HepG2 (cell line): ENCODE results near the gene DNASE2. TPM values are rescaled to one million over a fixed set of nuclear protein-coding genes. Genes with fewer than 3 reads are reported as not detected.

Experiments used
- ATAC-seq: fragments of 200-7000 bp; cut with Tn5 transposase; 3 replicates; pipeline ENCODE4 v1.9.1; 2020; ENCODE audit warnings: mild to moderate bottlenecking, moderate library complexity
- BruUV-seq: library from RNA; stranded (reverse); fragments of 400-500 nt; replicated peaks from 2 replicates; lab custom pipeline; 2021; lab: Mats Ljungman, UMichigan
- CTCF ChIA-PET: fragments of 300-600 bp; formaldehyde crosslinking; extraction: SDS; loops from one replicate; lab custom pipeline; 2021; ENCODE audit warnings: low total read pairs, inconsistent platforms, low intra/inter-chr PET ratio; lab: Yijun Ruan, JAX
- POLR2A ChIA-PET: fragments of 350-600 bp; sonication (Branson Sonifier 250); formaldehyde crosslinking; loops from one replicate; lab custom pipeline; 2020; ENCODE audit warnings: antibody characterized with exemption, inconsistent platforms; lab: Yijun Ruan, JAX
- DNase-seq: peaks from one replicate; pipeline ENCODE4 v3.0.0-alpha.2; 2015; ENCODE audit warnings: low spot score
- FAIRE-seq: peaks from 3 replicates; lab custom pipeline; 2011; peaks lifted over from hg19 to GRCh38; lab: Jason Lieb, UNC
- H2AFZ ChIP-seq: one replicate; pipeline ENCODE4 v1.6.1; 2011; ENCODE audit warnings: low read length, inconsistent platforms
- H3K27ac ChIP-seq: fragments of 300-600 bp; 3 replicates; pipeline ENCODE4 v1.8.0; 2011; ENCODE audit warnings: mixed run types, mild to moderate bottlenecking, mixed read lengths, low read length, inconsistent platforms; ENCODE audit not compliant: insufficient read depth; ENCODE audit errors: extremely low read length
- H3K27me3 ChIP-seq, 2 experiments: fragments of 200-600 bp in 1 of 2; 2 replicates in 1 of 2; 3 replicates in 1 of 2; pipeline versions ENCODE4 v1.6.0 to v1.8.0; 2011; ENCODE audit warnings: low read length in 2 of 2, mild to moderate bottlenecking in 2 of 2, moderate library complexity in 2 of 2, inconsistent platforms in 1 of 2; ENCODE audit not compliant: insufficient read depth in 2 of 2, control insufficient read depth in 1 of 2
- H3K36me3 ChIP-seq, 2 experiments: fragments of 200-600 bp in 1 of 2; replicated peaks in 1 of 2; 2 replicates in 1 of 2; 3 replicates in 1 of 2; pipeline versions ENCODE4 v1.5.1 to v1.8.0; 2011; ENCODE audit warnings: low read length in 2 of 2, inconsistent platforms in 1 of 2; ENCODE audit not compliant: insufficient read depth in 2 of 2, control insufficient read depth in 1 of 2
- H3K4me1 ChIP-seq: 2 replicates; pipeline ENCODE4 v1.5.1; 2012; ENCODE audit warnings: low read length, inconsistent platforms; ENCODE audit not compliant: insufficient read depth
- H3K4me2 ChIP-seq: 2 replicates; pipeline ENCODE4 v1.6.0; 2011; ENCODE audit warnings: low read depth, low read length, inconsistent platforms
- H3K4me3 ChIP-seq, 3 experiments: fragments of 200-600 bp in 1 of 3; sonication (generic), shearing (Covaris generic) in 1 of 3; replicated peaks in 1 of 3; 2 replicates each; pipeline ENCODE4 v1.5.1; 2011 to 2016; ENCODE audit warnings: low read length in 3 of 3, inconsistent platforms in 2 of 3, low read depth in 2 of 3, mild to moderate bottlenecking in 2 of 3, control low read depth in 1 of 3, mixed read lengths in 1 of 3; ENCODE audit not compliant: insufficient read depth in 1 of 3
- H3K79me2 ChIP-seq: one replicate; pipeline ENCODE4 v1.6.1; 2011; ENCODE audit warnings: low read length, inconsistent platforms; ENCODE audit not compliant: insufficient read depth
- H3K9ac ChIP-seq: 2 replicates; pipeline ENCODE4 v1.6.0; 2011; ENCODE audit warnings: mild to moderate bottlenecking, low read depth, low read length, inconsistent platforms; ENCODE audit not compliant: insufficient read depth
- H3K9me3 ChIP-seq: 2 replicates; pipeline ENCODE4 v1.5.1; 2012; ENCODE audit warnings: mild to moderate bottlenecking, low read length
- H4K20me1 ChIP-seq: 2 replicates; pipeline ENCODE4 v1.6.0; 2011; ENCODE audit warnings: inconsistent platforms, mild to moderate bottlenecking, low read length, moderate library complexity; ENCODE audit not compliant: insufficient read depth
- CC2D1A ChIP-seq: sonication (generic); formaldehyde crosslinking; IDR thresholded peaks from 2 replicates; pipeline ENCODE4 v1.8.1; 2023; ENCODE audit warnings: mild to moderate bottlenecking, missing genetic modification reagents
- DNMT3B ChIP-seq: conservative IDR thresholded peaks from 2 replicates; pipeline ENCODE4 v1.6.1; 2016; ENCODE audit warnings: missing biosample characterization, control low read depth
- FOXA3 ChIP-seq: IDR thresholded peaks from 2 replicates; pipeline ENCODE4 v1.6.1; 2016; ENCODE audit warnings: missing genetic modification reagents, missing compliant biosample characterization
- GABPA ChIP-seq, 2 experiments: IDR thresholded peaks; 2 replicates each; pipeline ENCODE4 v1.6.1; 2011 to 2016; ENCODE audit warnings: low read depth in 2 of 2, low read length in 1 of 2, missing biosample characterization in 1 of 2, missing genetic modification characterization in 1 of 2
- GATA4 ChIP-seq: sonication (generic); IDR thresholded peaks from 2 replicates; pipeline ENCODE4 v1.6.1; 2016; ENCODE audit warnings: antibody characterized with exemption, low read depth, borderline replicate concordance
- GTF2F1 ChIP-seq: fragments of 150-350 bp; IDR thresholded peaks from 2 replicates; pipeline ENCODE4 v1.6.1; 2014; ENCODE audit warnings: low read length
- KAT2B ChIP-seq: fragments of 150-350 bp; IDR thresholded peaks from 2 replicates; pipeline ENCODE4 v1.6.1; 2014; ENCODE audit warnings: low read depth, low read length, borderline replicate concordance
- REXO4 ChIP-seq: sonication (generic); formaldehyde crosslinking; IDR thresholded peaks from 2 replicates; pipeline ENCODE4 v1.8.0; 2022; ENCODE audit warnings: missing genetic modification reagents, mild to moderate bottlenecking, borderline replicate concordance
- SP140L ChIP-seq: sonication (generic); formaldehyde crosslinking; IDR thresholded peaks from 2 replicates; pipeline ENCODE4 v1.4.0; 2020; ENCODE audit warnings: missing genetic modification reagents, borderline replicate concordance
- ZFP36L2 ChIP-seq: sonication (generic); formaldehyde crosslinking; IDR thresholded peaks from 2 replicates; pipeline ENCODE4 v1.4.0; 2020; ENCODE audit warnings: missing genetic modification reagents
- ZMAT3 ChIP-seq: sonication (generic); formaldehyde crosslinking; conservative IDR thresholded peaks from 2 replicates; pipeline ENCODE4 v1.7.0; 2021; ENCODE audit warnings: missing genetic modification reagents
- ZNF446 ChIP-seq: sonication (generic); formaldehyde crosslinking; IDR thresholded peaks from 2 replicates; pipeline ENCODE4 v1.5.0; 2020; ENCODE audit warnings: mild to moderate bottlenecking, missing genetic modification reagents
- ZNF569 ChIP-seq: sonication (generic); formaldehyde crosslinking; IDR thresholded peaks from 2 replicates; pipeline ENCODE4 v1.5.0; 2020; ENCODE audit warnings: mild to moderate bottlenecking, missing genetic modification reagents, moderate library complexity, borderline replicate concordance
- ZSCAN31 ChIP-seq: sonication (generic); formaldehyde crosslinking; IDR thresholded peaks from 2 replicates; pipeline ENCODE4 v1.5.0; 2020; ENCODE audit warnings: low read depth, mild to moderate bottlenecking, missing genetic modification reagents
- WGBS: methylation state at CpG from one replicate; pipeline ENCODE4 v1.1.6; 2017; ENCODE audit warnings: low lambda C conversion rate; 5-methylcytosine and 5-hydroxymethylcytosine counted together
- in situ Hi-C: cut with HindIII; loops from 2 replicates; pipeline ENCODE4 v1.10.0; 2017; ENCODE audit warnings: low pct_unique_long_range_greater_than_20kb; ENCODE audit not compliant: extremely low pct_ligation_motif_present
- intact Hi-C: fragments of 100-400 bp; cut with micrococcal nuclease; formaldehyde crosslinking; loops from one replicate; pipeline ENCODE4 v1.10.0; 2022; ENCODE audit not compliant: unreplicated experiment
- polyA plus RNA-seq, 8 experiments: library from polyadenylated mRNA; depleted of rRNA in 3 of 8; stranded (reverse) in 7 of 8; unstranded in 1 of 8; fragments of >200 nt; fragmentation: Illumina TruSeq in 4 of 8; extraction: Trizol in 4 of 8; gene quantifications; 2 replicates each; pipeline versions ENCODE4 v1.2.1 to v1.2.3, GENCODE V29; 2011 to 2016; ENCODE audit warnings: low read depth in 4 of 8, missing spikeins in 1 of 8, mixed read lengths in 1 of 8; ENCODE audit not compliant: insufficient read depth in 1 of 8
- total RNA-seq, 5 experiments: library from RNA; depleted of rRNA; stranded (reverse); fragments of >200 nt; fragmentation: Illumina TruSeq; extraction: Trizol; gene quantifications; 2 replicates each; pipeline ENCODE4 v1.2.3, GENCODE V29; 2016; ENCODE audit warnings: low read depth in 1 of 5
- TF ChIP-seq, protein P1 (sequence below), 2 experiments: fragments of 450-650 bp in 1 of 2; sonication (generic) in 1 of 2; formaldehyde crosslinking in 1 of 2; IDR thresholded peaks; 2 replicates each; pipeline versions ENCODE4 v1.6.1 to v1.8.0; 2016 to 2022; ENCODE audit warnings: antibody characterized with exemption in 1 of 2, mild to moderate bottlenecking in 1 of 2, missing genetic modification reagents in 1 of 2

Gene DNASE2
- total and polyA plus RNA-seq, 2 of the 13 experiments (the other 11 are each of a cell fraction or from before 2014, with no cell fraction given), result 7.5 to 16.2 TPM

- Histone ChIP-seq H3K79me2 (no peaks in the 10 kb centered on the region), H3K36me3 (no peaks in the 10 kb centered on the region), H2AFZ (no peak overlapping the region), H3K27me3 (no peaks in the 10 kb centered on the region), H3K4me3 (no peak overlapping the region), H3K9ac (no peak overlapping the region), H3K4me1 (no peaks in the 10 kb centered on the region), H3K9me3 (no peaks in the 10 kb centered on the region), H3K4me2 (no peak overlapping the region), H4K20me1 (no peaks in the 10 kb centered on the region), H3K27ac (no peak overlapping the region)
- in situ Hi-C loops, result no loop called here
- intact Hi-C loops, result no loop called here
- DNase-seq, result no peak
- ATAC-seq, result no peak; the same call in 2 of the 3 replicates
- BruUV-seq, result no TSS peak
- TF ChIP-seq ZNF569, result no peak
- no peak for TF ChIP-seq CC2D1A (CRISPR knock-in tag)
- TF ChIP-seq GATA4, result no peak
- no peak for TF ChIP-seq ZMAT3 (CRISPR knock-in tag)
- TF ChIP-seq SP140L (CRISPR knock-in tag), result no peak
- no peak for TF ChIP-seq GTF2F1
- TF ChIP-seq, protein P1, sequence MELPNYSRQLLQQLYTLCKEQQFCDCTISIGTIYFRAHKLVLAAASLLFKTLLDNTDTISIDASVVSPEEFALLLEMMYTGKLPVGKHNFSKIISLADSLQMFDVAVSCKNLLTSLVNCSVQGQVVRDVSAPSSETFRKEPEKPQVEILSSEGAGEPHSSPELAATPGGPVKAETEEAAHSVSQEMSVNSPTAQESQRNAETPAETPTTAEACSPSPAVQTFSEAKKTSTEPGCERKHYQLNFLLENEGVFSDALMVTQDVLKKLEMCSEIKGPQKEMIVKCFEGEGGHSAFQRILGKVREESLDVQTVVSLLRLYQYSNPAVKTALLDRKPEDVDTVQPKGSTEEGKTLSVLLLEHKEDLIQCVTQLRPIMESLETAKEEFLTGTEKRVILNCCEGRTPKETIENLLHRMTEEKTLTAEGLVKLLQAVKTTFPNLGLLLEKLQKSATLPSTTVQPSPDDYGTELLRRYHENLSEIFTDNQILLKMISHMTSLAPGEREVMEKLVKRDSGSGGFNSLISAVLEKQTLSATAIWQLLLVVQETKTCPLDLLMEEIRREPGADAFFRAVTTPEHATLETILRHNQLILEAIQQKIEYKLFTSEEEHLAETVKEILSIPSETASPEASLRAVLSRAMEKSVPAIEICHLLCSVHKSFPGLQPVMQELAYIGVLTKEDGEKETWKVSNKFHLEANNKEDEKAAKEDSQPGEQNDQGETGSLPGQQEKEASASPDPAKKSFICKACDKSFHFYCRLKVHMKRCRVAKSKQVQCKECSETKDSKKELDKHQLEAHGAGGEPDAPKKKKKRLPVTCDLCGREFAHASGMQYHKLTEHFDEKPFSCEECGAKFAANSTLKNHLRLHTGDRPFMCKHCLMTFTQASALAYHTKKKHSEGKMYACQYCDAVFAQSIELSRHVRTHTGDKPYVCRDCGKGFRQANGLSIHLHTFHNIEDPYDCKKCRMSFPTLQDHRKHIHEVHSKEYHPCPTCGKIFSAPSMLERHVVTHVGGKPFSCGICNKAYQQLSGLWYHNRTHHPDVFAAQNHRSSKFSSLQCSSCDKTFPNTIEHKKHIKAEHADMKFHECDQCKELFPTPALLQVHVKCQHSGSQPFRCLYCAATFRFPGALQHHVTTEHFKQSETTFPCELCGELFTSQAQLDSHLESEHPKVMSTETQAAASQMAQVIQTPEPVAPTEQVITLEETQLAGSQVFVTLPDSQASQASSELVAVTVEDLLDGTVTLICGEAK (IDR thresholded peaks at IDR 0.05), result no peak
- TF ChIP-seq, protein P1 (CRISPR knock-in tag; IDR thresholded peaks at IDR 0.05), result no peak
- TF ChIP-seq DNMT3B, result no peak
- TF ChIP-seq GABPA (IDR thresholded peaks at IDR 0.05; ENCODE audit: low read depth, low read length), result no peak
- no peak for TF ChIP-seq GABPA (CRISPR knock-in tag; IDR thresholded peaks at IDR 0.05; ENCODE audit: low read depth)
- TF ChIP-seq FOXA3 (CRISPR knock-in tag), result no peak
- TF ChIP-seq REXO4, result no peak
- no peak for TF ChIP-seq ZNF446 (CRISPR knock-in tag)
- TF ChIP-seq ZFP36L2 (CRISPR knock-in tag), result no peak
- no peak for TF ChIP-seq KAT2B
- no peak for TF ChIP-seq ZSCAN31
- WGBS, result 97% methylated on average over 63 of the region's 86 CpGs
- POLR2A ChIA-PET, result interaction anchor here (1.2 kb wide), 1 partner anchor 9 kb away, joined by 3 read pairs; no protein-coding TSS in a partner anchor
- no peak for FAIRE-seq
- CTCF ChIA-PET, result no interaction called here
Measured at GRCh38 chr19:12873891-12874745, 7.1 kb downstream of the DNASE2 start.
